GM10248 (cell line): Measurements from ENCODE around the gene NACAD.
"Not testable (repeated sequence)": the region's sequence is repeated elsewhere in the genome, so short reads cannot be mapped to it uniquely, and the experiment has no call there.

Experiments used
- CTCF ChIA-PET: fragments of 300-600 bp; sonication (Branson Sonifier 250); formaldehyde crosslinking; extraction: SDS; loops from one replicate; lab custom pipeline; 2021; ENCODE audit warnings: antibody characterized with exemption; lab: Yijun Ruan, JAX
- POLR2A ChIA-PET: fragments of 350-650 bp; sonication (Branson Sonifier 250); formaldehyde crosslinking; extraction: SDS; loops from one replicate; lab custom pipeline; 2020; ENCODE audit warnings: antibody characterized with exemption; lab: Yijun Ruan, JAX
- DNase-seq: peaks from one replicate; pipeline ENCODE4 v3.0.0; 2012; ENCODE audit errors: extremely low spot score
- CTCF ChIP-seq: IDR thresholded peaks from 2 replicates; pipeline ENCODE4 v1.5.1; 2012; ENCODE audit warnings: mild to moderate bottlenecking, low read depth; ENCODE audit errors: extremely low read depth, missing control alignments, control extremely low read depth

NACAD gene

GRCh38 chr7:45036796-45037195, 52.0 kb downstream of the NACAD start:
- no peak for TF ChIP-seq CTCF
- ChIA-PET CTCF (interaction anchor here (1.1 to 1.5 kb wide), 4 partner anchors 9 to 63 kb away, joined by 3 to 8 read pairs (median 5); no protein-coding TSS in a partner anchor), POLR2A (interaction anchor here (1.2 kb wide), 1 partner anchor 54 kb away, joined by 3 read pairs; no protein-coding TSS in a partner anchor)
- no peak for DNase-seq

- no peak for DNase-seq
- ChIA-PET POLR2A (interaction anchor here (1.2 kb wide), 1 partner anchor 53 kb away, joined by 3 read pairs; no protein-coding TSS in a partner anchor), CTCF (interaction anchor here (1.1 to 1.5 kb wide), 6 partner anchors 9 to 74 kb away, joined by 3 to 8 read pairs (median 4); no protein-coding TSS in a partner anchor)
- TF ChIP-seq CTCF: no peak
These were observed 52.5 kb downstream of the NACAD start for GRCh38 chr7:45036317-45036716.

GRCh38 chr7:45035893-45036292, 52.9 kb downstream of the NACAD start:
- ChIA-PET CTCF (interaction anchor here (0.7 to 1.8 kb wide), 7 partner anchors 8 to 75 kb away, joined by 3 to 5 read pairs (median 4); no protein-coding TSS in a partner anchor), POLR2A (interaction anchor here (1.2 kb wide), 1 partner anchor 53 kb away, joined by 3 read pairs; no protein-coding TSS in a partner anchor)
- TF ChIP-seq CTCF: no peak
- DNase-seq: no peak

- no peak for DNase-seq
- ChIA-PET CTCF (interaction anchor here (0.7 to 1.8 kb wide), 7 partner anchors 8 to 75 kb away, joined by 3 to 5 read pairs (median 4); no protein-coding TSS in a partner anchor), POLR2A (no interaction called here)
- TF ChIP-seq CTCF: no peak
These were observed 53.4 kb downstream of the NACAD start for GRCh38 chr7:45035371-45035770.

GRCh38 chr7:45034710-45035109, 54.1 kb downstream of the NACAD start:
- CTCF ChIA-PET: interaction anchor here (0.9 to 1.8 kb wide), 5 partner anchors 12 to 61 kb away, joined by 3 to 5 read pairs (median 3); no protein-coding TSS in a partner anchor
- POLR2A ChIA-PET, DNase-seq: not testable (repeated sequence)

- ChIA-PET CTCF (interaction anchor here (0.9 to 1.7 kb wide), 4 partner anchors 10 to 60 kb away, joined by 3 to 5 read pairs (median 4); no protein-coding TSS in a partner anchor), POLR2A (no interaction called here)
- no peak for TF ChIP-seq CTCF
- no peak for DNase-seq
These were observed 54.9 kb downstream of the NACAD start for GRCh38 chr7:45033931-45034290.

GRCh38 chr7:45033261-45033930, 55.4 kb downstream of the NACAD start:
- ChIA-PET POLR2A (no interaction called here), CTCF (interaction anchor here (1.5 to 1.7 kb wide), 4 partner anchors 11 to 186 kb away, joined by 3 to 5 read pairs (median 4); partner anchors contain the start of gene H2AZ2)
- TF ChIP-seq CTCF: no peak
- no peak for DNase-seq
